SK-N-SH (cell line): ENCODE results near the gene CEP19. TPM values are rescaled to one million over a fixed set of nuclear protein-coding genes. Genes with fewer than 3 reads are reported as not detected.

Source experiments
- CTCF ChIA-PET: fragments of 300-600, 350-600 bp; formaldehyde crosslinking; extraction: SDS; loops from one replicate; lab custom pipeline; 2021; lab: Yijun Ruan, JAX
- POLR2A ChIA-PET: fragments of 350-600 bp; sonication (Branson Sonifier 250); formaldehyde crosslinking; extraction: SDS; loops from one replicate; lab custom pipeline; 2020; ENCODE audit warnings: antibody characterized with exemption, inconsistent platforms; lab: Yijun Ruan, JAX
- DNase-seq: peaks from one replicate; pipeline ENCODE4 v3.0.0; 2012
- H2AFZ ChIP-seq: fragments of 200-600 bp; sonication (generic); 2 replicates; pipeline ENCODE4 v1.8.1; 2016; ENCODE audit warnings: antibody characterized with exemption, mild to moderate bottlenecking, low read depth
- H3F3A ChIP-seq: fragments of 200-600 bp; sonication (generic); replicated peaks from 2 replicates; pipeline ENCODE3; 2016; ENCODE audit warnings: antibody characterized with exemption, mild to moderate bottlenecking; ENCODE audit not compliant: insufficient read depth
- H3K27ac ChIP-seq, 2 experiments: fragments of 200-500 bp in 1 of 2; fragments of 200-600 bp in 1 of 2; sonication (Bioruptor generic) in 1 of 2; sonication (generic), shearing (Covaris generic) in 1 of 2; 2 replicates each; pipeline versions ENCODE4 v1.5.1 to v1.6.1; 2014 to 2016; ENCODE audit warnings: low read depth in 2 of 2, inconsistent platforms in 1 of 2, low read length in 1 of 2, mild to moderate bottlenecking in 1 of 2, mixed read lengths in 1 of 2
- H3K27me3 ChIP-seq: fragments of 200-600 bp; sonication (generic), shearing (Covaris generic); 2 replicates; pipeline ENCODE4 v1.6.1; 2016; ENCODE audit warnings: mixed run types; ENCODE audit not compliant: insufficient read depth
- H3K36me3 ChIP-seq, 2 experiments: fragments of 200-500 bp in 1 of 2; fragments of 200-600 bp in 1 of 2; sonication (Bioruptor generic) in 1 of 2; sonication (generic) in 1 of 2; replicated peaks in 1 of 2; 2 replicates each; pipeline versions ENCODE3 to v1.5.1; 2014 to 2016; ENCODE audit warnings: low read length in 1 of 2, mild to moderate bottlenecking in 1 of 2; ENCODE audit not compliant: insufficient read depth in 2 of 2, control insufficient read depth in 1 of 2
- H3K4me1 ChIP-seq, 2 experiments: fragments of 200-500 bp in 1 of 2; fragments of 200-600 bp in 1 of 2; sonication (Bioruptor generic) in 1 of 2; sonication (generic), shearing (Covaris generic) in 1 of 2; 2 replicates each; pipeline versions ENCODE4 v1.5.1 to v1.6.1; 2014 to 2016; ENCODE audit warnings: low read depth in 1 of 2, low read length in 1 of 2, mixed run types in 1 of 2; ENCODE audit not compliant: insufficient read depth in 2 of 2, control insufficient read depth in 1 of 2
- H3K4me2 ChIP-seq: fragments of 200-600 bp; sonication (generic), shearing (Covaris generic); 2 replicates; pipeline ENCODE4 v1.6.1; 2017; ENCODE audit warnings: mixed run types
- H3K4me3 ChIP-seq, 2 experiments: fragments of 200-500 bp in 1 of 2; fragments of 200-600 bp in 1 of 2; sonication (Bioruptor generic) in 1 of 2; sonication (generic), shearing (Covaris generic) in 1 of 2; 2 replicates each; pipeline versions ENCODE4 v1.5.1 to v1.8.1; 2014 to 2016; ENCODE audit warnings: low read depth in 2 of 2, inconsistent platforms in 1 of 2, low read length in 1 of 2, mild to moderate bottlenecking in 1 of 2, mixed read lengths in 1 of 2, moderate library complexity in 1 of 2
- H3K79me2 ChIP-seq: fragments of 200-600 bp; sonication (generic); 2 replicates; pipeline ENCODE4 v1.8.1; 2017; ENCODE audit warnings: mild to moderate bottlenecking; ENCODE audit not compliant: insufficient read depth
- H3K9ac ChIP-seq: fragments of 200-600 bp; sonication (generic); 2 replicates; pipeline ENCODE4 v1.6.1; 2017; ENCODE audit warnings: mixed run types
- H3K9me2 ChIP-seq: fragments of 200-600 bp; sonication (generic); 2 replicates; pipeline ENCODE4 v1.6.1; 2017; ENCODE audit warnings: mixed run types
- H3K9me3 ChIP-seq: fragments of 200-600 bp; sonication (generic); 2 replicates; pipeline ENCODE4 v1.6.1; 2017; ENCODE audit warnings: mixed run types, mild to moderate bottlenecking, moderate library complexity
- H4K20me1 ChIP-seq: fragments of 200-600 bp; sonication (generic); 2 replicates; pipeline ENCODE4 v1.6.1; 2017; ENCODE audit warnings: mild to moderate bottlenecking, mixed run types; ENCODE audit not compliant: insufficient read depth
- CHD2 ChIP-seq: fragments of 150-350 bp; IDR thresholded peaks from 2 replicates; pipeline ENCODE4 v1.6.1; 2018; ENCODE audit warnings: low read length; ENCODE audit not compliant: partially characterized antibody
- CTCF ChIP-seq: fragments of 200-600 bp; sonication (generic); IDR thresholded peaks from 2 replicates; pipeline ENCODE4 v1.6.1; 2017; ENCODE audit warnings: antibody characterized with exemption, mild to moderate bottlenecking, moderate library complexity
- ELF1 ChIP-seq: IDR thresholded peaks from 2 replicates; pipeline ENCODE4 v1.4.0; 2012
- GATA2 ChIP-seq: sonication (generic); formaldehyde crosslinking; IDR thresholded peaks from 2 replicates; pipeline ENCODE4 v1.5.0; 2020; ENCODE audit warnings: mild to moderate bottlenecking, missing genetic modification reagents
- IRF3 ChIP-seq: fragments of 150-350 bp; IDR thresholded peaks from 2 replicates; pipeline ENCODE4 v1.6.1; 2016; ENCODE audit warnings: mild to moderate bottlenecking, low read depth, low read length
- JUND ChIP-seq: IDR thresholded peaks from 2 replicates; pipeline ENCODE4 v1.4.0; 2012
- MEF2A ChIP-seq: IDR thresholded peaks from 2 replicates; pipeline ENCODE4 v1.4.0; 2012; ENCODE audit warnings: low read depth, borderline replicate concordance
- PBX3 ChIP-seq: IDR thresholded peaks from 2 replicates; pipeline ENCODE4; 2012
- POLR2AphosphoS5 ChIP-seq: IDR thresholded peaks from 2 replicates; pipeline ENCODE4 v1.6.1; 2012; ENCODE audit warnings: low read depth, low read length
- RAD21 ChIP-seq: IDR thresholded peaks from 2 replicates; pipeline ENCODE4 v1.6.1; 2012; ENCODE audit warnings: mild to moderate bottlenecking, low read length
- REST ChIP-seq: IDR thresholded peaks from 2 replicates; pipeline ENCODE4 v1.6.1; 2012; ENCODE audit warnings: mild to moderate bottlenecking, low read depth, low read length, moderate library complexity
- RXRA ChIP-seq: IDR thresholded peaks from 2 replicates; pipeline ENCODE4 v1.4.0; 2012; ENCODE audit warnings: low read depth, mild to moderate bottlenecking, borderline replicate concordance
- TAF1 ChIP-seq: IDR thresholded peaks from 2 replicates; pipeline ENCODE4 v1.6.1; 2012; ENCODE audit warnings: low read depth, mild to moderate bottlenecking, low read length, moderate library complexity, borderline replicate concordance
- USF1 ChIP-seq: IDR thresholded peaks from 2 replicates; pipeline ENCODE4 v1.4.0; 2012; ENCODE audit warnings: low read depth, borderline replicate concordance
- YY1 ChIP-seq: IDR thresholded peaks from 2 replicates; pipeline ENCODE4 v1.4.0; 2012; ENCODE audit warnings: low read depth, mild to moderate bottlenecking
- ZBTB33 ChIP-seq: IDR thresholded peaks from 2 replicates; pipeline ENCODE4 v1.4.0; 2012; ENCODE audit warnings: low read depth, borderline replicate concordance
- WGBS: methylation state at CpG from one replicate; pipeline ENCODE4 v1.1.6; 2017; ENCODE audit warnings: low lambda C conversion rate; 5-methylcytosine and 5-hydroxymethylcytosine counted together
- polyA plus RNA-seq, 3 experiments: library from polyadenylated mRNA; depleted of rRNA; stranded (reverse); fragments of >200 nt; gene quantifications; 2 replicates each; pipeline ENCODE4 v1.2.3, GENCODE V29; 2012

Gene CEP19
- polyA plus RNA-seq, 1 of the 3 experiments (the other 2 are of a cell fraction) = 2.6 TPM

GRCh38 chr3:196736670-196737374 lies 24.8 kb upstream of the CEP19 start:
- ChIA-PET CTCF (no interaction called here), POLR2A (no interaction called here)
- Histone ChIP-seq H3K9me2 (no peaks in the 10 kb centered on the region), H3K27ac (no peak overlapping the region), H3F3A (peaks cover 14% of the 10 kb centered on the region), H2AFZ (no peak overlapping the region), H3K9ac (no peak overlapping the region), H3K36me3 (peaks cover 0 to 18% of the 10 kb centered on the region in 2 experiments), H3K79me2 (peaks cover 20% of the 10 kb centered on the region), H4K20me1 (peaks cover 8% of the 10 kb centered on the region), H3K9me3 (peaks cover 5% of the 10 kb centered on the region; the same call in 1 of the 2 replicates), H3K4me2 (no peak overlapping the region), H3K27me3 (no peaks in the 10 kb centered on the region), H3K4me3 (no peak overlapping the region), H3K4me1 (peaks cover 0 to 2% of the 10 kb centered on the region in 2 experiments; a peak in 1 of 4 replicates)
- WGBS = 94% methylated on average over 4 of the region's 4 CpGs
- TF ChIP-seq GATA2 (CRISPR knock-in tag) (no peak), CHD2 (no peak), MEF2A (no peak), RXRA (no peak)
- DNase-seq = no peak

GRCh38 chr3:196735751-196736150 lies 23.7 kb upstream of the CEP19 start:
- POLR2A ChIA-PET = interaction anchor here (0.7 kb wide), 1 partner anchor 105 kb away, joined by 5 read pairs; no protein-coding TSS in a partner anchor
- Histone ChIP-seq H3K79me2 (peaks cover 10% of the 10 kb centered on the region), H3K4me1 (no peaks in the 10 kb centered on the region), H3F3A (peaks cover 14% of the 10 kb centered on the region), H3K4me3 (no peak overlapping the region), H3K9me2 (no peaks in the 10 kb centered on the region), H3K4me2 (no peak overlapping the region), H3K9me3 (peaks cover 5% of the 10 kb centered on the region; the same call in 1 of the 2 replicates), H3K9ac (no peak overlapping the region), H4K20me1 (no peaks in the 10 kb centered on the region), H3K36me3 (peaks cover 0 to 24% of the 10 kb centered on the region in 2 experiments), H3K27ac (no peak overlapping the region), H3K27me3 (no peaks in the 10 kb centered on the region), H2AFZ (no peak overlapping the region)
- no peak for DNase-seq
- 89% methylated on average over 3 of the region's 3 CpGs for WGBS
- CTCF ChIA-PET = no interaction called here
- TF ChIP-seq ZBTB33 = no peak
- no peak for TF ChIP-seq REST
- no peak for TF ChIP-seq TAF1
- TF ChIP-seq JUND = no peak
- no peak for TF ChIP-seq USF1
- TF ChIP-seq RAD21 = no peak
- TF ChIP-seq IRF3 = no peak
- no peak for TF ChIP-seq ELF1
- no peak for TF ChIP-seq PBX3
- no peak for TF ChIP-seq POLR2AphosphoS5
- TF ChIP-seq CTCF = no peak
- TF ChIP-seq YY1 = no peak
